NCI-H774 (cell line): ENCODE measurements around the gene B4GALNT4.
A peak's percentile ranks its signal among the peaks of the same experiment; 100 is the strongest.
"Not testable (repeated sequence)": the region's sequence is repeated elsewhere in the genome, so short reads cannot be mapped to it uniquely, and the experiment has no call there.

Experiments used
- DNase-seq: peaks from one replicate; lab custom pipeline; 2025; lab: John Stamatoyannopoulos, UW

Gene B4GALNT4

DNA sequence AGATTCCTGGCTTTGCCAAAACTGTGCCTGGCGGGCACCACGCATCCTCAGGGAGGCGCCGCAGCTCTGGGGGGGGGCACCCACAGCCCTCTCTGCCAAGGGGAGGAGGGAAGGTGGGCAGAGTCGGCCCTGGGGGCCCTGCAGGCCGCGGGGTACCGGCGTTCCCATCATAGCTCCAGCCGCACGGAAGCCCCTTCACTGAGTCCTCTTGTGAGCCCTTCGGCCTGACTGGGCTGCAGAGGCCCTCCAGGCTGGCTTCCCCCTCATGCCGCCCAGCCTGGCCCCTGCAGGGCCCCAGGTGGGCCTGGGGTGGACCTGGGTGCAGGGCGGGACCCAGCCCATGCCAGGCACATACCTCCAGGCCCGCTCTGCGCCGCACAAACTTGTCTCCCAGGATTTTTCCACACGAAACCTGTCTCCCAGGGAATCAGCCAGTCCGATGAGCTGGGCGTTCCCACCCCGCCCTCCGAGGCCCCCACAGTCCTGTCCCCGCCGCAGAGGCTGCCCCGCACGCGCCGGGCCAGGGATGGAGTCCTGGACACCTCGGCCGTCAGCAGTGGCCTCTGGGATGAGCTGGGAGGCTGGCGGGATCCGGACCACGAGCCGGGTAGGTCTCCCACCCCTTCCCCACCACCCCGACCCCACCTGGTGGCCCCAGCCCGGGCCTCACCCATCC, 22.9 kb downstream of the B4GALNT4 start:
- DNase-seq: no peak

- DNase-seq: no peak
Observed at GRCh38 chr11:393219-394033, 24.1 kb downstream of the B4GALNT4 start.

GRCh38 chr11:394034-394857, 24.9 kb downstream of the B4GALNT4 start, which contains the start of gene PKP3:
Gene PKP3 (plus strand): TSS chr11:394209. CDS start chr11:394293, 84 bp downstream.
- peak; percentile 42 for DNase-seq

GRCh38 chr11:394858-395655, 25.8 kb downstream of the B4GALNT4 start:
- DNase-seq: no peak

- no peak for DNase-seq
Observed at GRCh38 chr11:395866-396265, 26.6 kb downstream of the B4GALNT4 start.

DNA sequence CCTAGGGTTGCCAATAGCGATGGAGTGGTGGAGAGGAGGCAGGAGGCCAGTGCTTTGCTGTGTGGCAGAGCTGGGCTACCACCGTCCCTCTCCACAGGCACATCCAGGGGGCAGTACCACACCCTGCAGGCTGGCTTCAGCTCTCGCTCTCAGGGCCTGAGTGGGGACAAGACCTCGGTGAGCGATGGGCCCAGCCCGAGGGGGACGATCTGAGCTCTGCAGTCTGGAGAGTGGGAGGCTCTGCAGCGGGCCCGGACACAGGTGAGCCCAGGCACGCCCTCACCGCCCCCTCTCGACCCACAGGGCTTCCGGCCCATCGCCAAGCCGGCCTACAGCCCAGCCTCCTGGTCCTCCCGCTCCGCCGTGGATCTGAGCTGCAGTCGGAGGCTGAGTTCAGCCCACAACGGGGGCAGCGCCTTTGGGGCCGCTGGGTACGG, 27.2 kb downstream of the B4GALNT4 start:
- no peak for DNase-seq

DNA sequence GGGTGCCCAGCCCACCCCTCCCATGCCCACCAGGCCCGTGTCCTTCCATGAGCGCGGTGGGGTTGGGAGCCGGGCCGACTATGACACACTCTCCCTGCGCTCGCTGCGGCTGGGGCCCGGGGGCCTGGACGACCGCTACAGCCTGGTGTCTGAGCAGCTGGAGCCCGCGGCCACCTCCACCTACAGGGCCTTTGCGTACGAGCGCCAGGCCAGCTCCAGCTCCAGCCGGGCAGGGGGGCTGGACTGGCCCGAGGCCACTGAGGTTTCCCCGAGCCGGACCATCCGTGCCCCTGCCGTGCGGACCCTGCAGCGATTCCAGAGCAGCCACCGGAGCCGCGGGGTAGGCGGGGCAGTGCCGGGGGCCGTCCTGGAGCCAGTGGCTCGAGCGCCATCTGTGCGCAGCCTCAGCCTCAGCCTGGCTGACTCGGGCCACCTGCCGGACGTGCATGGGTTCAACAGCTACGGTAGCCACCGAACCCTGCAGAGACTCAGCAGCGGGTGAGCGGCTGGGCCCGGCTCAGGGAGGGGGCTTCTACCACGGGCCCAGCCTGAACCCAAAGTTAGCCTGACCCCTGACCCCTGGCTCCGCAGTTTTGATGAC, 27.7 kb downstream of the B4GALNT4 start:
- no peak for DNase-seq

- DNase-seq: no peak
Observed at GRCh38 chr11:398826-399225, 29.5 kb downstream of the B4GALNT4 start.

DNA sequence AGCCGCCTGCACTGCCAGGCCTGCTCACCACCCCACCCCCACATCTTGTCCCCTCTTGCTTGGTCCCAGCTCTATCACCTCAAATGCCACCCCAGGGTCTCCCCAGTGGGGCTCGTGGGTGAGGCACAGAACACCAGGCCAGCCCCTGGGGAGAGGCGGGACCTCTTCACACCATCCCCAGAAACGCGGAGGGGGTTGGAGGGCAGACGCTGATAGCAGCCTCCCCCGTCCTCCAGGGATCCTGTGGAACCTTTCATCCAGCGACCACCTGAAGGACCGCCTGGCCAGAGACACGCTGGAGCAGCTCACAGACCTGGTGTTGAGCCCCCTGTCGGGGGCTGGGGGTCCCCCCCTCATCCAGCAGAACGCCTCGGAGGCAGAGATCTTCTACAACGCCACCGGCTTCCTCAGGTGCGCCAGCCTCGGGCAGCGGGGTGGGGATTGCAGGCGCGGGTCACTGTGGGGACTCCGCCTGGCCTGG, 30.5 kb downstream of the B4GALNT4 start:
- DNase-seq: no peak

- DNase-seq: no peak
Observed at GRCh38 chr11:400241-400689, 31.0 kb downstream of the B4GALNT4 start.

GRCh38 chr11:401196-401595, 31.9 kb downstream of the B4GALNT4 start:
- not testable (repeated sequence) for DNase-seq

DNA sequence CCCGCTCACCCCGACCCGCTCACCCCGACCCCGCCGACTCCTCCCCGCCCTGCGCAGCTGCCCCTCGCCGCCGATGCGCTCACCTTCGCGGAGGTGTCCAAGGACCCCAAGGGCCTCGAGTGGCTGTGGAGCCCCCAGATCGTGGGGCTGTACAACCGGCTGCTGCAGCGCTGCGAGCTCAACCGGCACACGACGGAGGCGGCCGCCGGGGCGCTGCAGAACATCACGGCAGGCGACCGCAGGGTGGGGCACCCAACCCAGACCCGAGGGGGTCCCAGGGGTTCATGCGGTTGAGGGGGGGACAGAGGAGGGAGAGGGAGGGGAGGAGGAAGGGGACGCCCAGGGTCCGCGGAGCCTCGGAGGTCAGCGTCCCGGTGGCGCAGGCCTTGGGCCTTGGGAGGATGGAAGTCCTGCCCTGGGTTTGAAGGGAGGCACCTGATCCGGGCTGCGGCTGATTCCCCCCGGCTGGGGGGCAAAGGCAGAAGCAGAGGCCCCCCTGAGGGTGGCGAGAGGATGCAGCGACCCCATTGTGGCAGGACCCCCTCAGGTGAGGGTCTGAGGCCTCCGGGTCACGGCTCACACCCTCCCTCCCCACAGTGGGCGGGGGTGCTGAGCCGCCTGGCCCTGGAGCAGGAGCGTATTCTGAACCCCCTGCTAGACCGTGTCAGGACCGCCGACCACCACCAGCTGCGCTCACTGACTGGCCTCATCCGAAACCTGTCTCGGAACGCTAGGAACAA, 33.9 kb downstream of the B4GALNT4 start:
- no peak for DNase-seq

DNA sequence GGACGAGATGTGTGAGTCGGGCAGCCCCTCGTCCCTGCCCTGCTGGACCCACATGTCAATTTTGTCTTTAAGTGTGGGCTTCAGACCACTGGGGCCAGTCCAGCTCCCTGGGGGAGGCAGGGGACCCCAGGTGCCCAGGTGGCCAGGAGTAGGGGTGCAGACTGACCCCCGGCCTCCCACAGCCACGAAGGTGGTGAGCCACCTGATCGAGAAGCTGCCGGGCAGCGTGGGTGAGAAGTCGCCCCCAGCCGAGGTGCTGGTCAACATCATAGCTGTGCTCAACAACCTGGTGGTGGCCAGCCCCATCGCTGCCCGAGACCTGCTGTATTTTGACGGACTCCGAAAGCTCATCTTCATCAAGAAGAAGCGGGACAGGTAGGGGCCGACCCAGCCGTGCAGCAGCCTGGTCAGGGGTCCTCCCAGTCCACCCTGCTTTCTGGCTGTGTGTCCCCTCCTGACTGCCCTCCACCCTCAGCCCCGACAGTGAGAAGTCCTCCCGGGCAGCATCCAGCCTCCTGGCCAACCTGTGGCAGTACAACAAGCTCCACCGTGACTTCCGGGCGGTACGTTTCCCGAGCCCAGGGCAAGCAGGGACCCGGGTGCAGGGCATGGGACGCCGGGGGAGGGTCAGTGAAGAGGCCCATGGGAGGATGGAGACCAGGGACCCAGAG, 34.6 kb downstream of the B4GALNT4 start:
- no peak for DNase-seq

GRCh38 chr11:404551-405264, 35.4 kb downstream of the B4GALNT4 start:
- DNase-seq: no peak

- DNase-seq: no peak
Observed at GRCh38 chr11:405323-405953, 36.1 kb downstream of the B4GALNT4 start.

DNA sequence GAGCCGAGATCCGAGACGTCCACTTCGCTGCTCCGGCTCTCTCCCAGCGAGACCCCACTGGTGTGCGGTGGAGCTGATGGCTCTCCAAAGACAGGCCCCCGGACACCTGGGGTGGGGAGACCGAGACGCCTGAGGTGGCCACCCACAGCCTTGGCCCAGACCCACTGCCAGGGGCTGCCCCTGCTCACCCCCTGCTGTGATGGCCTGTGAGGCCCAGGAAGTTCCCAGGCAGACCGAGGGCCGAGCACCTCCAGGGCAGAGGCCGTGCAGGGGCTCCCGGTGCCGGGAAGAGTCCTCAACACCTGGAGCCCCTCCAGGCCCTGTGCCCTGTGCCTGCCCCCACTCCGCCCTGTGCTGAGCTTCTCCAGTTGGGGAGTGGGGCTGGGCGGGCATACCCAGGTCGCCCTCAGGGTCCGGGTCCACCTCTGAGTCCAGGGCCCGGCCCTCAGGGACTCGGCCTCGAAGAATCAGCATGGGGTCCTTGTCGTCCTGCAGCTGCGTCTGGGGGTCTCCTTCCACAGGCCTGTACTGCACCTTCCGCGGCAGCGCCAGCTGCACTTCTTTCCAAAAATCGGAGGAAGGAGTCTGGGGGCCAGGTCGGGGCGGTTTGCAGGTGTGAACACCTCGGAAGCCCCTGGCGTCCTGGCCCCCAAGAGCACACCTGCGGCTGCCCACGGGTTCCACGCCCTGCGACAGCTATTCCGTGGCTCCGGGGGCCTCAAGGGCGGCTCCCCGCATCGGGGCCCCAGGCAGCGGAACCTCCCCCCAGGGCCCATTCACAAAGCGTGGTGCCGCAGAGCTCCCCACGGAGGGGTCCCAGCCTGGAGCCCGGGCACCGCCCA, 36.9 kb downstream of the B4GALNT4 start:
- DNase-seq: no peak

GRCh38 chr11:406796-407650, 37.7 kb downstream of the B4GALNT4 start:
- DNase-seq: peak; percentile 63
